HUES6 (cell line): ENCODE measurements around the gene CACNA1B.
"Not testable (repeated sequence)": the region's sequence is repeated elsewhere in the genome, so short reads cannot be mapped to it uniquely, and the experiment has no call there.

Source experiments
- H3K27ac ChIP-seq: 2 replicates; pipeline ENCODE4 v1.7.0; 2013; ENCODE audit warnings: low read depth, mild to moderate bottlenecking, low read length, inconsistent platforms
- H3K27me3 ChIP-seq: 2 replicates; pipeline ENCODE4 v1.6.1; 2013; ENCODE audit warnings: low read length; ENCODE audit not compliant: control insufficient read depth, insufficient read depth
- H3K36me3 ChIP-seq: 2 replicates; pipeline ENCODE4 v1.6.1; 2013; ENCODE audit warnings: low read length; ENCODE audit not compliant: control insufficient read depth, insufficient read depth
- H3K4me1 ChIP-seq: 2 replicates; pipeline ENCODE4 v1.6.1; 2013; ENCODE audit warnings: low read length; ENCODE audit not compliant: control insufficient read depth, insufficient read depth
- H3K4me3 ChIP-seq: 2 replicates; pipeline ENCODE4 v1.5.1; 2013; ENCODE audit warnings: low read depth, low read length
- H3K9ac ChIP-seq: one replicate; pipeline ENCODE4 v1.6.1; 2013; ENCODE audit warnings: mild to moderate bottlenecking, low read length
- H3K9me3 ChIP-seq: 2 replicates; pipeline ENCODE4 v1.6.1; 2013; ENCODE audit warnings: low read depth, low read length; ENCODE audit not compliant: control insufficient read depth, insufficient read depth

Gene CACNA1B

GRCh38 chr9:137877506-137878122 lies at the start of gene CACNA1B:
Gene CACNA1B, plus strand, starts transcription at chr9:137877782. Its CDS starts 152 bp downstream, at chr9:137877934.
- Histone ChIP-seq H3K36me3 (peaks cover 14% of the 10 kb centered on the region), H3K27me3 (peaks cover 47% of the 10 kb centered on the region), H3K4me3 (peak within 1 kb of the TSS; percentile 74)

GRCh38 chr9:137827908-137828526 lies 49.6 kb upstream of the CACNA1B start:
- no peak overlapping the region for H3K9ac ChIP-seq
- H3K27me3 ChIP-seq: no peaks in the 10 kb centered on the region
- H3K4me3 ChIP-seq: no peak overlapping the region
- no peaks in the 10 kb centered on the region for H3K9me3 ChIP-seq
- no peak overlapping the region for H3K27ac ChIP-seq
- H3K36me3 ChIP-seq: peaks cover 59% of the 10 kb centered on the region
- no peaks in the 10 kb centered on the region for H3K4me1 ChIP-seq

More at GRCh38 chr9:137877506-137878122, at the start of gene CACNA1B:
- not testable (repeated sequence) for H3K27ac ChIP-seq, H3K4me1 ChIP-seq, H3K9me3 ChIP-seq
- peak within 1 kb of the TSS; percentile 46 for H3K9ac ChIP-seq

DNA sequence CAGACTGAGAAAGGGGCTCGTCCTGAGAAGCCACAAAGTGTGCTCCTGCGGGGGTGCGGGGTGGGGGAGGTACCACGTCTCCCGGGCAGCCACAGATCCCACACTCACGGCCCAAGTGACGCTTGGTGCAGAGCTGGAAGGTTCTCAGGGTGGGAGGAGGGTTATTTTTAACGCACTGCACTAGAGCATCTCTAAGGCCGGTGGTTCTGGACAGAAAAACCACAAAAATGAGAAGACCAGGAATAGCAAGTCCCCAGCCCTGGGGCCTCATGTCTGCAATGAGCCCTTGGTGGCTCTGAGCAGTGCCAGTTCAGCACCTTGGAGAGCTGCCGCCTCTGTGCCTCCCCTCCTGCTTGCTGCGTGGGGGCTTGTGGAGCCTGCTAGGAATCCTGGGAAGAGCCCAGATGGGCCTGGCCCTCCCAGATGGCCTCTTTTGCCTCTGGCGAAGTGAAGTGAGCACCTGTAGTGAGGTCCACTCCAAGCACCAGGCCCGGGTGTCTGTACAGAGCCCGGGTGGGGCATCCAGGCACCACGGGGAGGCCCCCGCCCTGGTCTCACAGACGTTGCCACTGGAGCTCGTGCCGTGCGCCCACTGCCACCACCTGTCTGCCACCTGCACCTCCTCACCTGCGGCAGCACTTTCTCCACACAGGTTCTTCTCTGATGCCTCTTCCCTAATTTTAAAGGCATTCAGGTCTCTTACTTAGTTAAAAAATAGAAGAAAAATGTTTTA lies 48.9 kb upstream of the CACNA1B start:
- H3K27ac ChIP-seq: no peak overlapping the region
- H3K27me3 ChIP-seq: no peaks in the 10 kb centered on the region
- H3K9me3 ChIP-seq: no peaks in the 10 kb centered on the region
- H3K36me3 ChIP-seq: peaks cover 66% of the 10 kb centered on the region
- H3K9ac ChIP-seq: no peak overlapping the region
- no peak overlapping the region for H3K4me3 ChIP-seq
- H3K4me1 ChIP-seq: no peaks in the 10 kb centered on the region

DNA sequence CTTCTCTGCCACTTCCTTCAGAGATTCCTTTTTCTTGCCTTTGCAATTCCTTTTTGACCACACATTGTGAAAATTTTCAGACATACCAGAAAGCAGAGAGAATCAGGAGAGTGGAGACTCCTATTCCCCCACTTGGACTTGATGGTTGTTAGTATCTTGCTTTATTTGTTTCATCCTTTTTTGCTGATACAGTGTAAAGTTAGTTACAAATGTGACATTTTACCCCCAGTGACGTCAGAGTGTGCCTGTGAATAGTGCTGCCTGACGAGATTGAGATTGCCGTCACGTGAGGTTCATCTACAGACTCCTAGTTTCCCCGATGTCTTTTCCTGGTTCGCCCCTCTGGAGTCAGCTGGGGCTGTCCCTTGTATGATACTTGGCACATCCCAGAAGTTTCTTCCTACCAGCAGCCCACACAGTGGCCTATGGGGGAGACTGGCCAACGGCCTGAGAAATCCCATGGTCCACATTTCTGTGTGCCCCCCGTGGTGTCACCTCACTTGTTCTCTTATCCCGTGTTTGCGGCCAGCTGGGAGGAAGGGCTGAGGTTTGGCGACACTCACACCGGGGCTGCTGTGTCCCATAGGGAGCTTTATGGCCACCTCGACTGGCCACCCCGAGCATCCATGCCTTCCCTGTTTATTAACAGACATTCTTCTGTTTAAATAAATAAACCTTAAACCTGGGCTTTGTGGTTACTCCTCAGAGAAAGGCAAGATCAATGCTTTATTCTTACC lies 48.2 kb upstream of the CACNA1B start:
- Histone ChIP-seq H3K9me3 (no peaks in the 10 kb centered on the region), H3K9ac (no peak overlapping the region), H3K27me3 (no peaks in the 10 kb centered on the region), H3K27ac (no peak overlapping the region), H3K4me3 (no peak overlapping the region), H3K36me3 (peaks cover 66% of the 10 kb centered on the region), H3K4me1 (no peaks in the 10 kb centered on the region)

- Histone ChIP-seq H3K4me1 (no peaks in the 10 kb centered on the region), H3K36me3 (peaks cover 68% of the 10 kb centered on the region)
Observed at GRCh38 chr9:137832191-137832700, 45.3 kb upstream of the CACNA1B start.

DNA sequence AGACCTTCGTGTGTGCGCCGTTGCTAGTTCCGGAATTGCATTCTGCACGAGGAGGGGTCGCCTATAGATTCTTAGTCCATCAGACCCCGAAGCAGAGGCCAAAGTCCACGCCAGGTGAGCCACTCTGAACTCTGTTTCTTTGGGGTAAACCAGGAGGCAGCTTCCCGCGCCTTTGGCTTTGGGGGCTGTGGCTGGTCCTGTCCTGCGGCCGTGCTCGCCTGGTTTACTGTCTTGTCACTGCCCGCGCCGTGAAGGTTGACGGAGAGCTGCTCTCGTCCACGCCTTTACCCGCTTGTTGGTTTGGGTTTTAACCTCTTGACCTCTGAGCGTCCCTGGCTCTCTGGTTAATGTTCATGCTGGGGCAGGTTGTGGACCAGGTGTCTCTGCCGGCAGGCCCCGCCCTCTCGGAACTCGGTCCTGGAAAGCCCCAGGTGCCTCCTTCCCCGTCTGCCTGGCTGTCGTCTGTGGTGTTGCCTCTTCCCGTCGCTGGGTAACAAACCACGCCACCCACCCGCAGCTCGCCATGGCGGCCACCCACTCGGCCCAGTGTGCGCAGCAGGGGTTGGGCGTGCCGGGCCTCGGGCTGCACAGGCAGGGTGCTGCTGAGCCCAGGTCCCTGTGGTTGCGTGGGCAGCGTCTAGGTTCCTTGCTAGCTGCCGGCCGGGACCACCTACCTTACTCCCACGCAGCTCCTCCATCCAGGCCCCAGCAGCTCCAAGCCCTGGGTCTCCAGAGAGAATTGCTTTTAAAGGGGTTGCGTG lies 44.6 kb upstream of the CACNA1B start:
- H3K27me3 ChIP-seq: no peaks in the 10 kb centered on the region
- H3K9me3 ChIP-seq: no peaks in the 10 kb centered on the region
- H3K4me3 ChIP-seq: no peak overlapping the region
- H3K9ac ChIP-seq: no peak overlapping the region
- no peak overlapping the region for H3K27ac ChIP-seq
- peaks cover 69% of the 10 kb centered on the region for H3K36me3 ChIP-seq
- no peaks in the 10 kb centered on the region for H3K4me1 ChIP-seq

More at GRCh38 chr9:137832191-137832700, 45.3 kb upstream of the CACNA1B start:
- H3K27ac ChIP-seq: no peak overlapping the region
- no peak overlapping the region for H3K4me3 ChIP-seq
- no peaks in the 10 kb centered on the region for H3K9me3 ChIP-seq
- H3K9ac ChIP-seq: no peak overlapping the region
- H3K27me3 ChIP-seq: no peaks in the 10 kb centered on the region

- Histone ChIP-seq H3K4me1 (no peaks in the 10 kb centered on the region), H3K4me3 (no peak overlapping the region), H3K27ac (no peak overlapping the region), H3K36me3 (peaks cover 69% of the 10 kb centered on the region), H3K9ac (no peak overlapping the region), H3K27me3 (no peaks in the 10 kb centered on the region), H3K9me3 (no peaks in the 10 kb centered on the region)
Observed at GRCh38 chr9:137833721-137834613, 43.6 kb upstream of the CACNA1B start.

DNA sequence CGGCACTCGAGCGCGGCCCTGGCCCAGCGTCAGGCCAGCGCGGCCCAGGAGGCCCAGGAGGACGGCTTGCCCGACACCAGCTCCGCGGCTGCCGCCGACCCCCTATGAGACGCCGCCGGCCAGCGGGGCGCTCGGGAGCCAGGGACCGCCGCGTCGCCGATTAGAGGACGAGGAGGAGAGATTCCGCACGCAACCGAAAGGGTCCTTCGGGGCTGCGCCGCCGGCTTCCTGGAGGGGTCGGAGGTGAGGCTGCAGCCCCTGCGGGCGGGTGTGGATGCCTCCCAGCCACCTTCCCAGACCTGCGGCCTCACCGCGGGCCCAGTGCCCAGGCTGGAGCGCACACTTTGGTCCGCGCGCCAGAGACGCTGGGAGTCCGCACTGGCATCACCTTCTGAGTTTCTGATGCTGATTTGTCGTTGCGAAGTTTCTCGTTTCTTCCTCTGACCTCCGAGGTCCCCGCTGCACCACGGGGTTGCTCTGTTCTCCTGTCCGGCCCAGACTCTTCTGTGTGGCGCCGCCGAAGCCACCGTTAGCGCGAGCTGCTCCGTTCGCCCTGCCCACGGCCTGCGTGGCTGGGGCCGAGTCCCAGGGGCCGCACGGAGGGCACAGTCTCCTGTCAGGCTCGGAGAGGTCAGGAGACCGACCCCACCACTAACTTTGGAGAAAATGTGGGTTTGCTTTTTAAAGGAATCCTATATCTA lies 42.6 kb upstream of the CACNA1B start:
- no peaks in the 10 kb centered on the region for H3K27me3 ChIP-seq
- no peaks in the 10 kb centered on the region for H3K4me1 ChIP-seq
- H3K4me3 ChIP-seq: no peak overlapping the region
- H3K27ac ChIP-seq: no peak overlapping the region
- H3K9me3 ChIP-seq: no peaks in the 10 kb centered on the region
- no peak overlapping the region for H3K9ac ChIP-seq
- H3K36me3 ChIP-seq: peaks cover 60% of the 10 kb centered on the region

- H3K36me3 ChIP-seq: peaks cover 56% of the 10 kb centered on the region
- H3K9me3 ChIP-seq: no peaks in the 10 kb centered on the region
- H3K9ac ChIP-seq: no peak overlapping the region
- H3K27ac ChIP-seq: no peak overlapping the region
- no peaks in the 10 kb centered on the region for H3K4me1 ChIP-seq
- no peaks in the 10 kb centered on the region for H3K27me3 ChIP-seq
- H3K4me3 ChIP-seq: no peak overlapping the region
Observed at GRCh38 chr9:137836151-137836830, 41.3 kb upstream of the CACNA1B start.
